BJ (cell line): ENCODE data around the gene WAC. TPM values are rescaled to one million over a fixed set of nuclear protein-coding genes. Genes with fewer than 3 reads are reported as not detected.

Experiments used
- CTCF ChIA-PET: fragments of 350-600 bp; formaldehyde crosslinking; extraction: SDS; loops from one replicate; lab custom pipeline; 2021; ENCODE audit warnings: antibody characterized with exemption, inconsistent platforms; lab: Yijun Ruan, JAX
- POLR2A ChIA-PET: fragments of 300-600 bp; sonication (Branson Sonifier 250); formaldehyde crosslinking; extraction: SDS; loops from one replicate; lab custom pipeline; 2021; ENCODE audit warnings: antibody characterized with exemption; lab: Charles Lee
- DNase-seq: peaks from one replicate; pipeline ENCODE4 v3.0.0-alpha.2; 2011; ENCODE audit warnings: low read depth
- H3K27me3 ChIP-seq: 2 replicates; pipeline ENCODE4 v1.6.0; 2011; ENCODE audit warnings: low read length; ENCODE audit not compliant: control insufficient read depth, insufficient read depth
- H3K36me3 ChIP-seq: 2 replicates; pipeline ENCODE4 v1.5.1; 2011; ENCODE audit warnings: low read length; ENCODE audit not compliant: control insufficient read depth, insufficient read depth
- H3K4me3 ChIP-seq: 2 replicates; pipeline ENCODE4 v1.5.1; 2011; ENCODE audit warnings: low read depth, mild to moderate bottlenecking, control low read depth, low read length
- polyA plus RNA-seq: library from polyadenylated mRNA; depleted of rRNA; stranded (reverse); fragments of >200 nt; gene quantifications from 2 replicates; pipeline ENCODE4 v1.2.3, GENCODE V29; 2011
- TF ChIP-seq, protein P1 (sequence below): IDR thresholded peaks from 2 replicates; pipeline ENCODE4 v1.5.1; 2011; ENCODE audit warnings: low read depth, mild to moderate bottlenecking, control low read depth, inconsistent platforms, low read length, moderate library complexity; ENCODE audit not compliant: insufficient read depth

Gene WAC
- polyA plus RNA-seq, 1 experiment = 47.7 TPM

DNA sequence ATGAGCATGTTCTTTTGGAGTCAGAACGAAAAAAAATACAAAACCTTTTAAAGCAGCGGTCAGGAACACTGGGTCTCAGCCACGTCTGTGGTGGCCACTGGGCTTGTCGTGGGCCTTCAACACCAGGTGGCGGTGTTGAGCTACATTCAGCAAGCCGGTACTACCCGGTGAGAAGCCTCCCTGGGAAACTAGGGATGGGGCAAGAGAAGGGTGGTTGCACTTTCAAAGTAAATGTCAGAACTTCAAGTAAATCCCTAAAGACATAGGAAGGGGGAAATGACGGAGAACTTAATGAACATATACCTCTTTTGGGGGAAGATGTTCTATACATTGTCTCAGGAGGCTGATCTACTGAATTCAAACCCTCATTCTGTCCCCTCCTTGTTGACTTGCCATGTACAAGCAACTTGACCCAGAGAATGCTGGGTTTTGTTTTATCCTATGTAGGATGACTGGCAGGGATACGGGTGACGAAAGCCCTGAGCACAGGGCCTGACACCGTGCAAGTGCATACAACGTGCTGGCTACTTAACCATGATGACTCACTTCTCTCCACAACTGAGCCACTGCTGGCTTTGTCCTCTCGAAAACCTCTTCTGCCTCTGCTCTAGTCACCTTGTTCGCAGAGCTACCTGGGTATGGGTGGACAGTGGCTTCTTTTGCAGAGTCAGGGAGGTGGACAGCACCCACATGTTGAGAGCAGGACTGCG lies 95.4 kb downstream of the WAC start:
- ChIA-PET POLR2A (interaction anchor here (0.5 kb wide), 1 partner anchor 72 kb away, joined by 3 read pairs; no protein-coding TSS in a partner anchor), CTCF (interaction anchor here (0.7 to 4.1 kb wide), 18 partner anchors 8 to 894 kb away, joined by 3 to 26 read pairs (median 3); no protein-coding TSS in a partner anchor)
- TF ChIP-seq, protein P1, sequence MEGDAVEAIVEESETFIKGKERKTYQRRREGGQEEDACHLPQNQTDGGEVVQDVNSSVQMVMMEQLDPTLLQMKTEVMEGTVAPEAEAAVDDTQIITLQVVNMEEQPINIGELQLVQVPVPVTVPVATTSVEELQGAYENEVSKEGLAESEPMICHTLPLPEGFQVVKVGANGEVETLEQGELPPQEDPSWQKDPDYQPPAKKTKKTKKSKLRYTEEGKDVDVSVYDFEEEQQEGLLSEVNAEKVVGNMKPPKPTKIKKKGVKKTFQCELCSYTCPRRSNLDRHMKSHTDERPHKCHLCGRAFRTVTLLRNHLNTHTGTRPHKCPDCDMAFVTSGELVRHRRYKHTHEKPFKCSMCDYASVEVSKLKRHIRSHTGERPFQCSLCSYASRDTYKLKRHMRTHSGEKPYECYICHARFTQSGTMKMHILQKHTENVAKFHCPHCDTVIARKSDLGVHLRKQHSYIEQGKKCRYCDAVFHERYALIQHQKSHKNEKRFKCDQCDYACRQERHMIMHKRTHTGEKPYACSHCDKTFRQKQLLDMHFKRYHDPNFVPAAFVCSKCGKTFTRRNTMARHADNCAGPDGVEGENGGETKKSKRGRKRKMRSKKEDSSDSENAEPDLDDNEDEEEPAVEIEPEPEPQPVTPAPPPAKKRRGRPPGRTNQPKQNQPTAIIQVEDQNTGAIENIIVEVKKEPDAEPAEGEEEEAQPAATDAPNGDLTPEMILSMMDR = peak; percentile 94
- peaks cover 6% of the 10 kb centered on the region for H3K27me3 ChIP-seq
- no peaks in the 10 kb centered on the region for H3K36me3 ChIP-seq
- H3K4me3 ChIP-seq = no peak overlapping the region
- no peak for DNase-seq

DNA sequence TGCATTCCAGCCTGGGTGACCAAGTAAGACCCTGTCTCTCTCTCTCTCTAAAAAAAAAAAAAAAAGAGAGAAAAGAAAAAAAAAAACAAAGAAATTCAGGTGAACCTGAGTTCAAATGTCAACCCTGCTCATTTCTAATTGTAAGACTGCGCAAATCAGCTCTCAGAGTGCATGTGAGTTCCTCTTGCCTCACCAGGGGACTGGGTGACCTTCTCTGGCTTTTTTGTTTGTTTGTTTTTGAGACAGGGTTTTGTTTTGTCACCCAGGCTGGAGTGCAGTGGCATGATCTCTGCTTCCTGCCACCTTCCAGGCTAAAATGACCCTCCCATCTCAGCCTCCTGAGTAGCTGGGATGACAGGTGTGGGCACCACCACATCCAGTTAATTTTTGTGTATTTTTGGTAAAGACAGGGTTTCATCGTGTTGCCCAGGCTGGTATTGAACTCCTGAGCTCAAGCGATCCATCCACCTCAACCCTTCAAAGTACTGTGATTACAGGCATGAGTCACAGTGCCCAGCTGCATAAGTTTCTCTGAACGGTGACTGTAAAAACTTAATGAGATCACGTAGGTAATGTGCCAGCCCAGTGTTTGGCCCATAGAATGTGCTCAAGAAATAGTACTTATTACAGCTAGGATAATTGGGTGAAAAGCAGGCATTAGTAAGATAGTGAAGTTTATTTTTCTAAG lies 99.1 kb downstream of the WAC start:
- Histone ChIP-seq H3K4me3 (no peak overlapping the region), H3K27me3 (peaks cover 11% of the 10 kb centered on the region), H3K36me3 (no peaks in the 10 kb centered on the region)
- TF ChIP-seq, protein P1 = no peak
- ChIA-PET CTCF (interaction anchor here (1.1 to 1.8 kb wide), 5 partner anchors 14 to 687 kb away, joined by 3 to 8 read pairs (median 3); no protein-coding TSS in a partner anchor), POLR2A (interaction anchor here (1.0 kb wide), 1 partner anchor 32 kb away, joined by 3 read pairs; no protein-coding TSS in a partner anchor)
- DNase-seq = no peak

DNA sequence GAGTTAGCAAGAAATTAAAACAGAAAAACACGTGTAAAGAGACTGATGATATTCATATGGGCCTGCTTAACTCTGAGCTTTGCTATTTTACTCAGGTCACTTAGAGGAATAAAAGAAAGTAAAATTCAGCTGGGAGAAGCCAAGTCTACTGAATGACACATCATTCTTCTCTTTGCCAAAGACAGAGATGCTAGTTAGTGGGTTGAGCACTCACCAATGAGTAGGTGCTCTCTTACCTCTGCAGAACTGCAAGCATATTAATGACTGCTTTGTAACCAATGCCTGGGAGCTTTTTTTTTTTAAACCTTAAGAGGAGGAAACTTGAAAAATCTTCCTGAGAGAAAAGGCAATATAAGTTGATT lies 99.6 kb downstream of the WAC start:
- Histone ChIP-seq H3K27me3 (peaks cover 11% of the 10 kb centered on the region), H3K36me3 (no peaks in the 10 kb centered on the region), H3K4me3 (no peak overlapping the region)
- ChIA-PET POLR2A (interaction anchor here (1.0 kb wide), 1 partner anchor 31 kb away, joined by 3 read pairs; no protein-coding TSS in a partner anchor), CTCF (interaction anchor here (1.1 to 1.8 kb wide), 4 partner anchors 13 to 686 kb away, joined by 3 to 8 read pairs (median 4); no protein-coding TSS in a partner anchor)
- no peak for DNase-seq
- TF ChIP-seq, protein P1 = no peak

DNA sequence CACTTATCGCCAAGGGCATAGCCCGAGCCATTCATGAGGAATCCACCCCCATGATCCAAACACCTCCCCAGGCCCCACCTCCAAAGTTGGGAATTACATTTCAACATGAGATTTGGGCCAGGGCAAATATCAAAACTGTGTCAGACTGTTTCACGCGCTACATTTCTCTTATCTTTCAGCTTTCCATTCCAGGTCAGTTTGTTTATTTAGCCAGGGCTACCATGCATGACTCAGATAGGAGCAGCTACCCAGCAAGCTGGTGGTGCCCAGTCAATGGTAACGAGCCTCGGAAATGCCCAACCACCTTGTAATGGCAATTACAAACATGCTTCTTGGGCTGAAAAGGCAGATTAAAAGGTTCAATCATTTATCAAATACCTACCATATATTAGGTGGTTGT lies 100.8 kb downstream of the WAC start:
- Histone ChIP-seq H3K27me3 (peaks cover 11% of the 10 kb centered on the region), H3K4me3 (no peak overlapping the region), H3K36me3 (no peaks in the 10 kb centered on the region)
- CTCF ChIA-PET = no interaction called here
- POLR2A ChIA-PET = no interaction called here
- DNase-seq = no peak
- TF ChIP-seq, protein P1 = no peak

DNA sequence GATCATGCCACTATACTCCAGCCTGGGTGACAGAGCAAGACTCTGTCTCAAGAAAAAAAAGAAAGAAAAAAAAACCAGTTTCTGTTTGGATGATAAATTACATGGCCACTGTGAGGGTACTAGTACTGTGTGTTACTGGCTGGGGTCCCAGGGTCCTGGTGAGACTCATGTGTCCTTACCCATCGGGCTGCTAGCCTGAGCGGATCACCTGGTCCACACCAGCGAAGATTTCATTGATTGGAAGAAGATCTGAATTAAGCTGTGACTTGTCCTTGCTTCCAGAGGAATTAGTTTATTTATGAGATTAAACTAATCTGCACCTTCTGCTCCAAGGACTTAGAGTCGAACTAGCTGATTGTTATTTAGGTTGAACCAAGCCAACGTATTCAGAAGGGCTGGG lies 104.4 kb downstream of the WAC start:
- peaks cover 9% of the 10 kb centered on the region for H3K27me3 ChIP-seq
- ChIA-PET POLR2A (no interaction called here), CTCF (interaction anchor here (0.7 to 1.1 kb wide), 3 partner anchors 12 to 667 kb away, joined by 3 to 4 read pairs (median 3); no protein-coding TSS in a partner anchor)
- no peak for DNase-seq
- H3K36me3 ChIP-seq = no peaks in the 10 kb centered on the region
- no peak overlapping the region for H3K4me3 ChIP-seq
- TF ChIP-seq, protein P1 = no peak
